Neural crest cell (in vitro differentiated cells): ENCODE measurements around the gene ATR. TPM values are rescaled to one million over a fixed set of nuclear protein-coding genes. Genes with fewer than 3 reads are reported as not detected.
"Not testable (repeated sequence)": the region's sequence is repeated elsewhere in the genome, so short reads cannot be mapped to it uniquely, and the experiment has no call there.

Experiments used
- DNase-seq: peaks from one replicate; pipeline ENCODE4 v3.0.0; 2021; ENCODE audit warnings: low read depth, mixed read lengths, low spot score
- H3K27ac Mint-ChIP-seq: one replicate; pipeline ENCODE4 v1.8.0; 2021; ENCODE audit warnings: mild to moderate bottlenecking, mixed read lengths; ENCODE audit not compliant: unreplicated experiment
- H3K27me3 Mint-ChIP-seq: 2 replicates; pipeline ENCODE4 v1.8.0; 2021; ENCODE audit warnings: low read depth, mild to moderate bottlenecking, mixed read lengths
- H3K36me3 Mint-ChIP-seq: 2 replicates; pipeline ENCODE4 v1.8.0; 2021; ENCODE audit warnings: low read depth, mild to moderate bottlenecking, mixed read lengths
- H3K4me1 Mint-ChIP-seq: 2 replicates; pipeline ENCODE4 v1.8.0; 2021; ENCODE audit warnings: mixed read lengths
- H3K4me3 Mint-ChIP-seq: one replicate; pipeline ENCODE4 v1.8.0; 2021; ENCODE audit warnings: mild to moderate bottlenecking, mixed read lengths
- H3K9me3 Mint-ChIP-seq: 2 replicates; pipeline ENCODE4 v1.8.0; 2021; ENCODE audit warnings: mixed read lengths
- total RNA-seq: library from RNA; stranded (reverse); gene quantifications from 2 replicates; pipeline ENCODE4 v1.2.1, GENCODE V29; 2021
- TF ChIP-seq, protein P1 (sequence below): fragments of 200-600 bp; sonication (generic); conservative IDR thresholded peaks from 2 replicates; pipeline ENCODE4 v1.5.0; 2021; ENCODE audit warnings: antibody characterized with exemption, mild to moderate bottlenecking

ATR gene
- total RNA-seq, 1 donor from 2014 or later, result 23.3 TPM

DNA sequence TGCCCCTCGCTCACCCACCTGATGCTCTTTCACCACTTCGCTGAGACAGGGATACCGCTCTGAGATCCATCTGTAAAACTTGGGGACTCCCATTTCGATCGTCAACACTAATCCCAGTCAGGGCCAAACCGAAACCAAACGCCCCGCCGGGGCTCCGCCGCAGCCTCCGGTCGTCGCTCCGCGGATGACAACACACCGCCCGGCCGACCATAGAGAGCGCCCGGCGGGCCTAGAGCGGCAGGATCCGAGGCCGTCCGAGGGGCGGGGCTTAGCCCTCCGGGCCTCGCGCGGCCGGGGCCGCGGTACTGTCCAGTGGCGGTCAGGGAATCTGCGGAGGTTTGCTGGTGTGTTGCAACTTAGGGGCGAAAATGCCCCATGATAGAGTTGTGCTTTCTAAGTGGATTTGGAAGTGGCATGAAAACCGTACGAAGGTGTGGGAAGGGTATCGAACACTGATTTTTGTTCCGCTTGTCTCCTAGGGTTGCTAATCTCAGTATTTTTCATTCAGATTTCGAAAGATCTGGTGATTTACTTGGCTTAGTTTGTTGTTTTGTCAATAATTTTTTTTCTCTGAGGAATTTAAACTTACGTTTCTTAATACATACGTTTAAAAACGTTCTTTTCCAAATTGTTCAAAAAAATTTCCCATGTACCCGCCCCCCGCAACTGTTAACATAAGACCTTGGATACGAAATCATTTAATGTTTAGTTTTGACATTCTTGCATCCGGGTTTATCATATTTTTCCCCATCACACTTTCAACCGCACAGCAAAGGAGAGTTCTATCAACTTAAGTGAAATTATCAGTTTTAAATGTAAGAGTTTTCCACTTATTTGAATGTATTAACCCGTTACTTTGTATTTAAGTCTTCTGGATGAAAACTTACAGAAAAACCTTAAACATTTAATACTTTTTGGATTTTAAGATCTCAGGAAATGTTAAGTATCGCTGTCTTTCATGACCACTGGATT is 130.4 kb downstream of the ATR start, which contains the start of gene XRN1:
Gene XRN1 (minus strand): TSS at position 186 of the 972 bp plus-strand sequence. CDS start 93 bp downstream, at position 93.
- TF ChIP-seq, protein P1, sequence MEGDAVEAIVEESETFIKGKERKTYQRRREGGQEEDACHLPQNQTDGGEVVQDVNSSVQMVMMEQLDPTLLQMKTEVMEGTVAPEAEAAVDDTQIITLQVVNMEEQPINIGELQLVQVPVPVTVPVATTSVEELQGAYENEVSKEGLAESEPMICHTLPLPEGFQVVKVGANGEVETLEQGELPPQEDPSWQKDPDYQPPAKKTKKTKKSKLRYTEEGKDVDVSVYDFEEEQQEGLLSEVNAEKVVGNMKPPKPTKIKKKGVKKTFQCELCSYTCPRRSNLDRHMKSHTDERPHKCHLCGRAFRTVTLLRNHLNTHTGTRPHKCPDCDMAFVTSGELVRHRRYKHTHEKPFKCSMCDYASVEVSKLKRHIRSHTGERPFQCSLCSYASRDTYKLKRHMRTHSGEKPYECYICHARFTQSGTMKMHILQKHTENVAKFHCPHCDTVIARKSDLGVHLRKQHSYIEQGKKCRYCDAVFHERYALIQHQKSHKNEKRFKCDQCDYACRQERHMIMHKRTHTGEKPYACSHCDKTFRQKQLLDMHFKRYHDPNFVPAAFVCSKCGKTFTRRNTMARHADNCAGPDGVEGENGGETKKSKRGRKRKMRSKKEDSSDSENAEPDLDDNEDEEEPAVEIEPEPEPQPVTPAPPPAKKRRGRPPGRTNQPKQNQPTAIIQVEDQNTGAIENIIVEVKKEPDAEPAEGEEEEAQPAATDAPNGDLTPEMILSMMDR, result no peak
- Mint-ChIP-seq H3K9me3 (no peaks in the 10 kb centered on the region), H3K27me3 (no peaks in the 10 kb centered on the region), H3K4me3 (peak within 1 kb of the TSS; percentile 98), H3K27ac (peak within 1 kb of the TSS; percentile 100), H3K4me1 (peaks cover 41% of the 10 kb centered on the region), H3K36me3 (peaks cover 2% of the 10 kb centered on the region)
- peak; percentile 98 for DNase-seq

DNA sequence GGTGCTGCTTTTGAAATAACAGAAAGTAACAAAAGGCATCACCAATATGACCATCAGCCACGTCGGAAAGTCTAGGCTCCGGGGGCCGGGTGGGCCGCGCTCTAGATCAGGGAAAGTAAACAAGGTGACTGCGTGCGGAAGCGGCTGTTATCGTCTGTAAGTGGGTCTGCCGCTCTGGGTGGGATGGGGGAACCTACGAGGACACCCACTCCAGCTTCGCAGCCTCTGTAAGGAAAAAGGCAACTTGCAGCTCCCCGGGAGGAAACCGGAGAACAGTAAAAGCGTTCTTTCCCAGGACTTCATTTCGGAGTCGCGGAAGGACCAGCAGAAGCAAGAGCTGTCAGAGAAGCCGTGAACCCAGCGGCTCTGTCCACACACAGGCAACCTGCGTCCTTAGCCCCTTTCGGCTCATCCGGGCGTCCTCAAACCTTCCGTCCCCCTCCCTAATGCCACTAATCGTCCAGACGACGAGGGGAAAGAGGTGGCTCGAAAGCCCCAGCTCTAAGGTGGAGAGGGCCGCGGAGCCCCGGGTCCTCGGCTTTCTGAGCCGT is 131.2 kb downstream of the ATR start:
- no peaks in the 10 kb centered on the region for H3K27me3 Mint-ChIP-seq
- DNase-seq, result peak; percentile 17
- TF ChIP-seq, protein P1, result no peak
- peaks cover 6% of the 10 kb centered on the region for H3K36me3 Mint-ChIP-seq
- H3K4me1 Mint-ChIP-seq, result peaks cover 41% of the 10 kb centered on the region
- H3K4me3 Mint-ChIP-seq, result peak overlapping the region; percentile 98
- H3K9me3 Mint-ChIP-seq, result no peaks in the 10 kb centered on the region
- peak overlapping the region; percentile 100 for H3K27ac Mint-ChIP-seq

DNA sequence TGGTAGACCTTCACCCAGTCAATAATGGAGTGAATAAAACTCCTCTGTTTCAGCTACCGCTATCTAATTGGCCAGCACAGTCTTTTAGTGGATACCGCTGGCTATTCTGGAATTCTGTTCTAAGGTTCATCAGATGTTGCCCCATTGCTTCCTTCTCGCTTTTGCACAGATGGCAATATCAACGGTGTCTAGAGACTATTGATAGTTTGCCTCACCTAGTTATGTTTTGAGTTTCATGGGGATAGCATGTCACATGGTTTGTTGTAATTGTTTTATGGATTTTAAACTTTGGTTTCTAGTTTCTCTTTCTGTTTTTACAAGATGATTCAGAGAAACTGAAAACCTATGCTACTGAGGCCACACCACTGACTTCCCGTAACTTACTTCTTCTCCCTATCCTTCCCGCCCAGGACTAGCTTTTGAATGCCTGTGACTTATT is 132.7 kb downstream of the ATR start:
- TF ChIP-seq, protein P1, result no peak
- no peak overlapping the region for H3K27ac Mint-ChIP-seq
- peaks cover 41% of the 10 kb centered on the region for H3K4me1 Mint-ChIP-seq
- H3K9me3 Mint-ChIP-seq, result no peaks in the 10 kb centered on the region
- peak overlapping the region; percentile 98 for H3K4me3 Mint-ChIP-seq
- no peaks in the 10 kb centered on the region for H3K27me3 Mint-ChIP-seq
- H3K36me3 Mint-ChIP-seq, result peaks cover 6% of the 10 kb centered on the region
- no peak for DNase-seq

DNA sequence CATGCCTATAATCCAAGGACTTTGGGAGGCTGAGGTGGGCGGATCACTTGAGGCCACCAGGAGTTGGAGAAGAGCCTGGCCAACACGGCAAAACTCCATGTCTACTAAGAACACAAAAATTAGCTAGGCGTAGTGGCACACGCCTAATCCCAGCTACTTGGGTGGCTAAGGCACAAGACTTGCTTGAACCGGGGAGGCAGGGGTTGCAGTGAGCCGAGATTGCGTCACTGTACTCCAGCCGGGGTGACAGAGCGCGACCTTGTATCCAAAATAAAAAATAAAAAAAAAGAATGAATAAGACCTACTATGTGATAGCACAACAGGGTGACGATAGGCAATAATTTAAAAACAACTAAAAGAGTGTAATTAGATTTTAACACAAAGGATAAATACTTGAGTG is 134.2 kb downstream of the ATR start:
- Mint-ChIP-seq H3K9me3 (no peaks in the 10 kb centered on the region), H3K4me3 (peak overlapping the region; percentile 41), H3K27ac (no peak overlapping the region), H3K4me1 (peaks cover 41% of the 10 kb centered on the region), H3K27me3 (no peaks in the 10 kb centered on the region), H3K36me3 (peaks cover 6% of the 10 kb centered on the region)
- TF ChIP-seq, protein P1, result no peak
- DNase-seq, result no peak

DNA sequence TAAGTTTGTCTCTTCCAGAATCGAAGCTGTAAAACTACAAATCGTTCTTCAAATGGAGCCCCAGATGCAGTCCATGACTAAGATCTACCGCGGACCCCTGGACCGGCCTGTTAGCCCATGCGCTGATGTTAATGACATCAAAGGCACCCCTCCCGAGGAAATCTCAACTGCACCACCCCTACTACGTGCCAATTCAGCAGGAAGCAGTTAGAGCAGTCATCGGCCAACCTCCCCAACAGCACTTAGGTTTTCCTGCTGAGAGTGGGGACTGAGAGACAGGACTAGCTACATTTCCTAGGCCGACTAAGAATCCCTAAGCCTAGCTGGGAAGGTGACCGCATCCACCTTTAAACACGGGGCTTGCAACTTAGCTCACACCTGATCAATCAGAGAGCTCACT is 135.5 kb downstream of the ATR start:
- not testable (repeated sequence) for H3K27ac Mint-ChIP-seq, H3K4me3 Mint-ChIP-seq, H3K9me3 Mint-ChIP-seq, H3K36me3 Mint-ChIP-seq, H3K27me3 Mint-ChIP-seq, DNase-seq
- peaks cover 32% of the 10 kb centered on the region for H3K4me1 Mint-ChIP-seq

DNA sequence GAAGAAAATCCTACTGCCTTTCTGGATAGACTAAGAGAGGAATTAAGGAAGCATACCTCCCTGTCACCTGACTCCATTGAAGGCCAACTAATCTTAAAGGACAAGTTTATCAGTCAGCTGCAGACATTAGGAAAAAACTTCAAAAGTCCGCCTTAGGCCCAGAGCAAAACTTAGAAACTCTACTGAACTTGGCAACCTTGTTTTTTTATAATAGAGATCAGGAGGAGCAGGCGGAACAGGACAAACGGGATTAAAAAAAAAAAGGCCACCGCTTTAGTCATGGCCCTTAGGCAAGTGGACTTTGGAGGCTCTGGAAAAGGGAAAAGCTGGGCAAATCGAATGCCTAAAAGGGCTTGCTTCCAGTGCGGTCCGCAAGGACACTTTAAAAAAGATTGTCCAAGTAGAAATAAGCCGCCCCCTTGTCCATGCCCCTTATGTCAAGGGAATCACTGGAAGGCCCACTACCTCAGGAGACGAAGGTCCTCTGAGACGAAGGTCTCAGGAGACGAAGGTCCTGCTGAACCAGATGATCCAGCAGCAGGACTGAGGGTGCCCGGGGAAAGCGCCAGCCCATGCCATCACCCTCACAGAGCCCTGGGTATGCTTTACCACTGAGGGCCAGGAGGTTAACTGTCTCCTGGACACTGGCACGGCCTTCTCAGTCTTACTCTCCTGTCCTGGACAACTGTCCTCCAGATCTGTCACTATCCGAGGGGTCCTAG is 138.9 kb downstream of the ATR start:
- H3K9me3 Mint-ChIP-seq, H3K27ac Mint-ChIP-seq, H3K4me3 Mint-ChIP-seq, DNase-seq, H3K4me1 Mint-ChIP-seq, H3K27me3 Mint-ChIP-seq: not testable (repeated sequence)
- H3K36me3 Mint-ChIP-seq, result peaks cover 12% of the 10 kb centered on the region

DNA sequence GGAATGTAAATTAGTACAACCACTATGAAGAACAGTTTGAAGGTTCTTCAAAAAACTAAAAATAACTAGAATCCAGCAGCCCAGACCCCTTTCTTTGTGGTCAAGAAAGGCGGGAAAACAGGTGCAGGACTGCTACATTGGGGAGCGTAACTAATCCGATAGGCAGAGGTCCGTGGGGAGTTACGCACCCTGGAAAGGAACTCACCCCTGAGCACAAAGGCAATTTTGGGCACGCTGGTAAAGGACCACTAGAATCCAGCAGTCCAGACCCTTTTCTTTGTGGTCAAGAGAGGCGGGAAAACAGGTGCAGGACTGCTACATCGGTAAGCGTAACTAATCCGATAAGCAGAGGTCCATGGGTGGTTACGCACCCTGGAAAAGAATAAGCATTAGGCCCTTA is 140.4 kb downstream of the ATR start:
- not testable (repeated sequence) for H3K27ac Mint-ChIP-seq, H3K9me3 Mint-ChIP-seq, H3K4me3 Mint-ChIP-seq, H3K36me3 Mint-ChIP-seq, H3K4me1 Mint-ChIP-seq, DNase-seq, H3K27me3 Mint-ChIP-seq
